ENCODE data around the gene ADGRB2.

Gene ADGRB2

GRCh38 chr1:31712630-31713029 lies 51.5 kb downstream of the ADGRB2 start:
- Histone ChIP-seq H3K9me3 (replicated peaks in 1 of 2; ENCODE audit: control insufficient read depth in 2 of 2, insufficient read depth in 1 of 2, low read depth in 1 of 2, low read length in 2 of 2) (no peaks in the 10 kb centered on the region), H3K23ac (ENCODE audit: low read depth, low read length, poor library complexity) (no peak overlapping the region), H2BK15ac (ENCODE audit: low read length) (no peak overlapping the region), H3K14ac (ENCODE audit: low read length) (no peak overlapping the region), H3K27me3 (ENCODE audit: control insufficient read depth in 3 of 3, insufficient read depth in 3 of 3, low read depth in 1 of 3, low read length in 3 of 3) (peaks cover 0 to 75% (median 0%) of the 10 kb centered on the region in 3 experiments), H3K9ac (ENCODE audit: low read depth, low read length, poor library complexity) (no peak overlapping the region), H2BK120ac (ENCODE audit: low read depth, low read length) (no peak overlapping the region), H4K8ac (ENCODE audit: low read depth, low read length) (no peak overlapping the region), H2BK12ac (ENCODE audit: low read length) (no peak overlapping the region), H2AFZ (ENCODE audit: low read length) (no peak overlapping the region), H3K4me2 (ENCODE audit: insufficient read depth, low read length, poor library complexity, severe bottlenecking) (no peak overlapping the region), H3K18ac (ENCODE audit: low read length) (no peak overlapping the region), H3K4me1 (ENCODE audit: control insufficient read depth in 2 of 2, insufficient read depth in 1 of 2, low read depth in 1 of 2, low read length in 2 of 2) (peaks cover 4 to 17% of the 10 kb centered on the region in 2 donors), H2BK5ac (ENCODE audit: low read length) (no peak overlapping the region), H3K27ac (replicated peaks; ENCODE audit: low read length) (no peak overlapping the region), H3K79me1 (ENCODE audit: low read depth, low read length) (no peaks in the 10 kb centered on the region), H3K4me3 (ENCODE audit: low read length in 2 of 2) (no peak overlapping the region), H4K91ac (ENCODE audit: low read depth, low read length, poor library complexity) (no peak overlapping the region), H3K36me3 (replicated peaks in 1 of 2; ENCODE audit: control insufficient read depth in 2 of 2, insufficient read depth in 2 of 2, low read length in 2 of 2) (no peaks in the 10 kb centered on the region), H3K4ac (ENCODE audit: low read length) (no peak overlapping the region), H2AK5ac (ENCODE audit: low read depth, low read length) (no peak overlapping the region)
- no peak for DNase-seq (ENCODE audit: low spot score)
- no CpG with 5 or more reads among the region's 1 CpG for WGBS, 2 donors (ENCODE audit: extremely low coverage in 2 of 2, insufficient read length in 2 of 2, insufficient replicate concordance in 1 of 2)

- Histone ChIP-seq H3K4ac (ENCODE audit: low read length) (no peak overlapping the region), H3K9me3 (replicated peaks in 1 of 2; ENCODE audit: control insufficient read depth in 2 of 2, insufficient read depth in 1 of 2, low read depth in 1 of 2, low read length in 2 of 2) (no peaks in the 10 kb centered on the region), H3K36me3 (replicated peaks in 1 of 2; ENCODE audit: control insufficient read depth in 2 of 2, insufficient read depth in 2 of 2, low read length in 2 of 2) (no peaks in the 10 kb centered on the region), H2BK12ac (ENCODE audit: low read length) (no peak overlapping the region), H3K23ac (ENCODE audit: low read depth, low read length, poor library complexity) (no peak overlapping the region), H3K27ac (replicated peaks; ENCODE audit: low read length) (no peak overlapping the region), H3K14ac (ENCODE audit: low read length) (no peak overlapping the region), H3K18ac (ENCODE audit: low read length) (no peak overlapping the region), H3K4me2 (ENCODE audit: insufficient read depth, low read length, poor library complexity, severe bottlenecking) (no peak overlapping the region), H3K4me3 (ENCODE audit: low read length in 2 of 2) (no peak overlapping the region), H3K9ac (ENCODE audit: low read depth, low read length, poor library complexity) (peak overlapping the region; percentile 1), H3K79me1 (ENCODE audit: low read depth, low read length) (no peaks in the 10 kb centered on the region), H2BK120ac (ENCODE audit: low read depth, low read length) (no peak overlapping the region), H4K91ac (ENCODE audit: low read depth, low read length, poor library complexity) (no peak overlapping the region), H2AK5ac (ENCODE audit: low read depth, low read length) (no peak overlapping the region), H2BK15ac (ENCODE audit: low read length) (no peak overlapping the region), H2BK5ac (ENCODE audit: low read length) (no peak overlapping the region), H3K4me1 (ENCODE audit: control insufficient read depth in 2 of 2, insufficient read depth in 1 of 2, low read depth in 1 of 2, low read length in 2 of 2) (peaks cover 4 to 17% of the 10 kb centered on the region in 2 donors), H3K27me3 (ENCODE audit: control insufficient read depth in 3 of 3, insufficient read depth in 3 of 3, low read depth in 1 of 3, low read length in 3 of 3) (peaks cover 0 to 72% (median 0%) of the 10 kb centered on the region in 3 experiments), H4K8ac (ENCODE audit: low read depth, low read length) (no peak overlapping the region), H2AFZ (ENCODE audit: low read length) (no peak overlapping the region)
- DNase-seq (ENCODE audit: low spot score): no peak
- no CpG with 5 or more reads among the region's 4 CpGs for WGBS, 2 donors (ENCODE audit: extremely low coverage in 2 of 2, insufficient read length in 2 of 2, insufficient replicate concordance in 1 of 2)
Observed at GRCh38 chr1:31712068-31712467, 52.1 kb downstream of the ADGRB2 start.

GRCh38 chr1:31708324-31708723 lies 55.8 kb downstream of the ADGRB2 start:
- H2AK5ac ChIP-seq (ENCODE audit: low read depth, low read length): no peak overlapping the region
- no peak overlapping the region for H3K4ac ChIP-seq (ENCODE audit: low read length)
- no peak overlapping the region for H3K14ac ChIP-seq (ENCODE audit: low read length)
- no peak overlapping the region for H2BK120ac ChIP-seq (ENCODE audit: low read depth, low read length)
- peaks cover 0 to 67% (median 13%) of the 10 kb centered on the region in 3 experiments for H3K27me3 ChIP-seq (ENCODE audit: control insufficient read depth in 3 of 3, insufficient read depth in 3 of 3, low read depth in 1 of 3, low read length in 3 of 3)
- no peak overlapping the region for H3K4me3 ChIP-seq (ENCODE audit: low read length in 2 of 2)
- no peaks in the 10 kb centered on the region for H3K9me3 ChIP-seq (replicated peaks in 1 of 2; ENCODE audit: control insufficient read depth in 2 of 2, insufficient read depth in 1 of 2, low read depth in 1 of 2, low read length in 2 of 2)
- H3K27ac ChIP-seq (replicated peaks; ENCODE audit: low read length): no peak overlapping the region
- H2BK12ac ChIP-seq (ENCODE audit: low read length): no peak overlapping the region
- H3K4me1 ChIP-seq (ENCODE audit: control insufficient read depth in 2 of 2, insufficient read depth in 1 of 2, low read depth in 1 of 2, low read length in 2 of 2): peaks cover 4 to 20% of the 10 kb centered on the region in 2 donors
- H3K9ac ChIP-seq (ENCODE audit: low read depth, low read length, poor library complexity): no peak overlapping the region
- H3K79me1 ChIP-seq (ENCODE audit: low read depth, low read length): no peaks in the 10 kb centered on the region
- no peak for DNase-seq (ENCODE audit: low spot score)
- H3K23ac ChIP-seq (ENCODE audit: low read depth, low read length, poor library complexity): no peak overlapping the region
- no peak overlapping the region for H2BK5ac ChIP-seq (ENCODE audit: low read length)
- no CpG with 5 or more reads among the region's 11 CpGs for WGBS, 2 donors (ENCODE audit: extremely low coverage in 2 of 2, insufficient read length in 2 of 2, insufficient replicate concordance in 1 of 2)
- H2AFZ ChIP-seq (ENCODE audit: low read length): no peak overlapping the region
- H3K36me3 ChIP-seq (replicated peaks in 1 of 2; ENCODE audit: control insufficient read depth in 2 of 2, insufficient read depth in 2 of 2, low read length in 2 of 2): no peaks in the 10 kb centered on the region
- H2BK15ac ChIP-seq (ENCODE audit: low read length): no peak overlapping the region
- no peak overlapping the region for H4K8ac ChIP-seq (ENCODE audit: low read depth, low read length)
- no peak overlapping the region for H3K4me2 ChIP-seq (ENCODE audit: insufficient read depth, low read length, poor library complexity, severe bottlenecking)
- H4K91ac ChIP-seq (ENCODE audit: low read depth, low read length, poor library complexity): no peak overlapping the region
- H3K18ac ChIP-seq (ENCODE audit: low read length): no peak overlapping the region

GRCh38 chr1:31707711-31708110 lies 56.4 kb downstream of the ADGRB2 start:
- Histone ChIP-seq H2BK120ac (ENCODE audit: low read depth, low read length) (no peak overlapping the region), H3K27ac (replicated peaks; ENCODE audit: low read length) (no peak overlapping the region), H2AFZ (ENCODE audit: low read length) (no peak overlapping the region), H2BK5ac (ENCODE audit: low read length) (no peak overlapping the region), H3K9me3 (replicated peaks in 1 of 2; ENCODE audit: control insufficient read depth in 2 of 2, insufficient read depth in 1 of 2, low read depth in 1 of 2, low read length in 2 of 2) (no peaks in the 10 kb centered on the region), H2BK12ac (ENCODE audit: low read length) (no peak overlapping the region), H3K4me1 (ENCODE audit: control insufficient read depth in 2 of 2, insufficient read depth in 1 of 2, low read depth in 1 of 2, low read length in 2 of 2) (peaks cover 4 to 19% of the 10 kb centered on the region in 2 donors), H3K79me1 (ENCODE audit: low read depth, low read length) (no peaks in the 10 kb centered on the region), H3K23ac (ENCODE audit: low read depth, low read length, poor library complexity) (no peak overlapping the region), H4K91ac (ENCODE audit: low read depth, low read length, poor library complexity) (no peak overlapping the region), H2AK5ac (ENCODE audit: low read depth, low read length) (no peak overlapping the region), H3K14ac (ENCODE audit: low read length) (no peak overlapping the region), H3K4me3 (ENCODE audit: low read length in 2 of 2) (no peak overlapping the region), H3K27me3 (ENCODE audit: control insufficient read depth in 3 of 3, insufficient read depth in 3 of 3, low read depth in 1 of 3, low read length in 3 of 3) (peaks cover 0 to 70% (median 16%) of the 10 kb centered on the region in 3 experiments), H3K9ac (ENCODE audit: low read depth, low read length, poor library complexity) (no peak overlapping the region), H3K4ac (ENCODE audit: low read length) (no peak overlapping the region), H3K36me3 (replicated peaks in 1 of 2; ENCODE audit: control insufficient read depth in 2 of 2, insufficient read depth in 2 of 2, low read length in 2 of 2) (no peaks in the 10 kb centered on the region), H3K4me2 (ENCODE audit: insufficient read depth, low read length, poor library complexity, severe bottlenecking) (no peak overlapping the region), H3K18ac (ENCODE audit: low read length) (no peak overlapping the region), H4K8ac (ENCODE audit: low read depth, low read length) (no peak overlapping the region), H2BK15ac (ENCODE audit: low read length) (no peak overlapping the region)
- no CpG with 5 or more reads among the region's 5 CpGs for WGBS, 2 donors (ENCODE audit: extremely low coverage in 2 of 2, insufficient read length in 2 of 2, insufficient replicate concordance in 1 of 2)
- DNase-seq (ENCODE audit: low spot score): no peak

Measured in neuronal stem cell (in vitro differentiated cells).